H9 (cell line): ENCODE data around the gene PRIM2. TPM values are rescaled to one million over a fixed set of nuclear protein-coding genes. Genes with fewer than 3 reads are reported as not detected.
"Not testable (repeated sequence)": the region's sequence is repeated elsewhere in the genome, so short reads cannot be mapped to it uniquely, and the experiment has no call there.

Experiments
- DNase-seq: peaks from one replicate; pipeline ENCODE4 v3.0.0-alpha.2; 2017
- H2AFZ ChIP-seq: one replicate; pipeline ENCODE4 v1.6.1; 2013; ENCODE audit warnings: mild to moderate bottlenecking, low read length, control low read depth, moderate library complexity
- H2AK5ac ChIP-seq: 2 replicates; pipeline ENCODE4 v1.6.1; 2013; ENCODE audit warnings: low read length, control low read depth, mixed read lengths; ENCODE audit not compliant: insufficient read length
- H2BK120ac ChIP-seq: one replicate; pipeline ENCODE4 v1.6.1; 2013; ENCODE audit warnings: low read depth, mild to moderate bottlenecking, low read length, control low read depth, inconsistent platforms; ENCODE audit not compliant: poor library complexity, severe bottlenecking
- H2BK12ac ChIP-seq: 2 replicates; pipeline ENCODE4 v1.6.1; 2013; ENCODE audit warnings: low read length, control low read depth, mixed read lengths, low read depth; ENCODE audit not compliant: insufficient read length
- H2BK15ac ChIP-seq: 2 replicates; pipeline ENCODE4 v1.6.1; 2013; ENCODE audit warnings: low read depth, low read length, control low read depth
- H2BK20ac ChIP-seq: one replicate; pipeline ENCODE4 v1.6.1; 2013; ENCODE audit warnings: low read depth, mild to moderate bottlenecking, low read length, control low read depth, inconsistent platforms; ENCODE audit not compliant: poor library complexity, severe bottlenecking
- H2BK5ac ChIP-seq: 2 replicates; pipeline ENCODE4 v1.6.1; 2013; ENCODE audit warnings: low read length, control low read depth, mixed read lengths; ENCODE audit not compliant: insufficient read length
- H3K14ac ChIP-seq: 2 replicates; pipeline ENCODE4 v1.6.1; 2013; ENCODE audit warnings: low read length, control low read depth; ENCODE audit not compliant: insufficient read depth
- H3K18ac ChIP-seq: 2 replicates; pipeline ENCODE4 v1.6.1; 2013; ENCODE audit warnings: low read depth, mild to moderate bottlenecking, mixed read lengths, low read length, control low read depth; ENCODE audit not compliant: insufficient read length
- H3K23ac ChIP-seq: 2 replicates; pipeline ENCODE4 v1.6.1; 2013; ENCODE audit warnings: low read length, control low read depth, mixed read lengths, low read depth; ENCODE audit not compliant: insufficient read length
- H3K23me2 ChIP-seq: 2 replicates; pipeline ENCODE4 v1.6.1; 2013; ENCODE audit warnings: low read depth, mild to moderate bottlenecking, mixed read lengths, low read length, control low read depth; ENCODE audit not compliant: insufficient read length, poor library complexity, severe bottlenecking
- H3K27ac ChIP-seq: 2 replicates; pipeline ENCODE4 v1.5.1; 2013; ENCODE audit warnings: low read length, control low read depth, mixed read lengths, low read depth; ENCODE audit not compliant: insufficient read length
- H3K27me3 ChIP-seq: 2 replicates; pipeline ENCODE4 v1.6.1; 2013; ENCODE audit warnings: low read length, control low read depth, inconsistent platforms; ENCODE audit not compliant: insufficient read depth
- H3K4ac ChIP-seq: 2 replicates; pipeline ENCODE4 v1.6.1; 2013; ENCODE audit warnings: low read depth, mild to moderate bottlenecking, control low read depth, inconsistent platforms, low read length, moderate library complexity
- H3K4me1 ChIP-seq: 2 replicates; pipeline ENCODE4 v1.6.1; 2013; ENCODE audit warnings: low read length, control low read depth, inconsistent platforms; ENCODE audit not compliant: insufficient read depth
- H3K4me2 ChIP-seq: 2 replicates; pipeline ENCODE4 v1.6.1; 2013; ENCODE audit warnings: low read length, control low read depth, mixed read lengths; ENCODE audit not compliant: insufficient read length, insufficient read depth
- H3K56ac ChIP-seq: 2 replicates; pipeline ENCODE4 v1.6.1; 2013; ENCODE audit warnings: low read depth, mild to moderate bottlenecking, mixed read lengths, low read length, control low read depth; ENCODE audit not compliant: insufficient read length
- H3K79me1 ChIP-seq: 2 replicates; pipeline ENCODE4 v1.6.1; 2013; ENCODE audit warnings: low read depth, mild to moderate bottlenecking, moderate library complexity, low read length, control low read depth, inconsistent platforms; ENCODE audit not compliant: insufficient read depth, poor library complexity, severe bottlenecking
- H3K79me2 ChIP-seq: 2 replicates; pipeline ENCODE4 v1.6.1; 2013; ENCODE audit warnings: low read length, control low read depth, inconsistent platforms; ENCODE audit not compliant: insufficient read depth
- H3K9ac ChIP-seq: 2 replicates; pipeline ENCODE4 v1.6.1; 2013; ENCODE audit warnings: low read length, control low read depth, mixed read lengths; ENCODE audit not compliant: insufficient read length; ENCODE audit errors: extremely low read depth
- H3K9me3 ChIP-seq: one replicate; pipeline ENCODE4 v1.6.1; 2013; ENCODE audit warnings: low read depth, low read length, inconsistent platforms; ENCODE audit not compliant: control insufficient read depth
- H3T11ph ChIP-seq: one replicate; pipeline ENCODE4 v1.6.1; 2013; ENCODE audit warnings: mild to moderate bottlenecking, low read length, control low read depth, inconsistent platforms
- H4K20me1 ChIP-seq: one replicate; pipeline ENCODE4 v1.6.1; 2013; ENCODE audit not compliant: control insufficient read depth, insufficient read length, insufficient read depth
- H4K5ac ChIP-seq: 2 replicates; pipeline ENCODE4 v1.6.1; 2013; ENCODE audit warnings: low read depth, mild to moderate bottlenecking, mixed read lengths, low read length, control low read depth; ENCODE audit not compliant: insufficient read length
- H4K8ac ChIP-seq: replicated peaks from 2 replicates; pipeline ENCODE4 v1.6.1; 2013; ENCODE audit warnings: low read length, control low read depth, mixed read lengths, low read depth; ENCODE audit not compliant: insufficient read length
- H4K91ac ChIP-seq: 2 replicates; pipeline ENCODE4 v1.6.1; 2013; ENCODE audit warnings: low read depth, mild to moderate bottlenecking, moderate library complexity, mixed read lengths, low read length, control low read depth; ENCODE audit not compliant: insufficient read length
- H3K27ac Mint-ChIP-seq, 3 experiments: 2 replicates in 2 of 3; 3 replicates in 1 of 3; pipeline ENCODE4 v1.8.0; 2020 to 2021; ENCODE audit warnings: mixed read lengths in 3 of 3, mild to moderate bottlenecking in 1 of 3, moderate library complexity in 1 of 3
- H3K27me3 Mint-ChIP-seq: 2 replicates; pipeline ENCODE4 v1.8.0; 2021; ENCODE audit warnings: low read depth, mild to moderate bottlenecking, moderate library complexity, mixed read lengths
- H3K36me3 Mint-ChIP-seq, 3 experiments: 2 replicates in 2 of 3; 3 replicates in 1 of 3; pipeline ENCODE4 v1.8.0; 2020 to 2021; ENCODE audit warnings: low read depth in 3 of 3, mixed read lengths in 3 of 3; ENCODE audit not compliant: insufficient read depth in 1 of 3
- H3K4me1 Mint-ChIP-seq, 2 experiments: 2 replicates each; pipeline ENCODE4 v1.8.0; 2020; ENCODE audit warnings: mixed read lengths in 2 of 2
- H3K4me3 Mint-ChIP-seq, 2 experiments: 2 replicates in 1 of 2; 3 replicates in 1 of 2; pipeline ENCODE4 v1.8.0; 2020 to 2021; ENCODE audit warnings: mild to moderate bottlenecking in 2 of 2, mixed read lengths in 2 of 2, moderate library complexity in 1 of 2
- H3K9me3 Mint-ChIP-seq, 2 experiments: 2 replicates in 1 of 2; 3 replicates in 1 of 2; pipeline ENCODE4 v1.8.0; 2020; ENCODE audit warnings: mild to moderate bottlenecking in 2 of 2, mixed read lengths in 2 of 2, moderate library complexity in 1 of 2
- WGBS: extraction: QIAGEN DNeasy Blood & Tissue Kit; methylation state at CpG from one replicate; pipeline ENCODE4 v1.1.7; 2013; ENCODE audit warnings: missing lambda C conversion rate, low lambda C conversion rate, mixed read lengths; ENCODE audit not compliant: insufficient read length; ENCODE audit errors: extremely low coverage; 5-methylcytosine and 5-hydroxymethylcytosine counted together
- total RNA-seq: library from RNA; stranded (reverse); gene quantifications from 2 replicates; pipeline ENCODE4 v1.2.1, GENCODE V29; 2021

The PRIM2 gene
- total RNA-seq, 1 experiment from 2014 or later = 43.0 TPM

DNA sequence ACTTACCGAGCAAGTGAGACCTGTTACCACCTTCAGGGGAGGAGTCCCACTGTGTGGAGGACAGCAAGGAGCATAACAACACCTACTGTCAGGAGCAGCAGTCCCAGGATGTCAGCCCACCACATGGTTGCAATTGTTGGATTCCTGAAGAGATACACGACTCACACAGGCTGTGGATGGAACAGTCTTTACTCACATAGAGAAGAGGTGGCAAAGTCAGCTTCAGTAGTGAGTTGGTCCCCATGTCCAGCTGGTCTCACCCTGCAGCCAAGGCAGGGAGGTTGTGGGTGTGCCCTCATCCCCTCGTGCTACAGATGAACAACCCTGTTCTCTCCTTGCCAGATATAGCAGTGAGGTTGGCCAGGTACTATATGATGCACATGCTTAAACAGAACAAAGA, 171.1 kb downstream of the PRIM2 start:
- not testable (repeated sequence) for H3K56ac ChIP-seq, H3K23me2 ChIP-seq, H3K14ac ChIP-seq, H3K79me2 ChIP-seq, H3K4me1 ChIP-seq, H3K27me3 Mint-ChIP-seq, H2BK20ac ChIP-seq, H3K18ac ChIP-seq, H3K4me2 ChIP-seq, H2AFZ ChIP-seq, H3K4ac ChIP-seq, H3K79me1 ChIP-seq, H3K23ac ChIP-seq, H2BK5ac ChIP-seq, H3K27ac ChIP-seq, H3T11ph ChIP-seq, H4K5ac ChIP-seq, H3K36me3 Mint-ChIP-seq, H4K20me1 ChIP-seq, DNase-seq, H3K9me3 Mint-ChIP-seq, H4K91ac ChIP-seq, H2BK12ac ChIP-seq, H3K27me3 ChIP-seq, H3K9me3 ChIP-seq, H4K8ac ChIP-seq, H3K4me3 Mint-ChIP-seq, H2AK5ac ChIP-seq, H2BK15ac ChIP-seq, H3K9ac ChIP-seq, H2BK120ac ChIP-seq
- no CpG with 5 or more reads among the region's 3 CpGs for WGBS
- peaks cover 47 to 56% of the 10 kb centered on the region in 2 experiments for H3K4me1 Mint-ChIP-seq
- peak overlapping the region in 1 of 3 experiments; percentile 90; a peak in 3 of 7 replicates for H3K27ac Mint-ChIP-seq

DNA sequence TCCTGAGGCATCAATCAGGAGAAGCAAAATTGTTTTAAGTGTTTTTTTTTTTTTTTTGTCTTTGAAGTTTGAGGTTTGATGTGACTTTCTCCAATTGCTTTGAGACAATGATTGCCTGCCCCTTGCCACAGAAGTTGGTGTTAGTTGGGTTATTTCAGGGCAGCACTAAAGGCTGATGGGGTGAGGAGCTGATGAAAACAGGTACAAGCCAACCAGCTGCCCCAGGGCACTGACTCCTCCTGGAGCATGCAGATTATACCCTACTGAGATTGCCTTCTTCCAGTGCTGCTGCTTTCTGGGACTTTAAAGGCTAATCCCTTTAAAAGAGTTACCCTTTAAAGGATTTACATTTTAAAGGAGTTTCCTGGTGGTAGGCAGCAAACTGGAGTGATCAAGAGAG, 172.5 kb downstream of the PRIM2 start:
- H3K4ac ChIP-seq, H3K27me3 ChIP-seq, H3K9ac ChIP-seq, H2BK5ac ChIP-seq, H3K23me2 ChIP-seq, H2AK5ac ChIP-seq, H4K91ac ChIP-seq, H3K23ac ChIP-seq, H3K4me3 Mint-ChIP-seq, H4K8ac ChIP-seq, H4K20me1 ChIP-seq, H4K5ac ChIP-seq, H3K36me3 Mint-ChIP-seq, H3T11ph ChIP-seq, H2BK20ac ChIP-seq, H2BK12ac ChIP-seq, H2BK120ac ChIP-seq, H3K14ac ChIP-seq, H3K9me3 Mint-ChIP-seq, H3K56ac ChIP-seq, H3K79me1 ChIP-seq, H3K18ac ChIP-seq, H3K79me2 ChIP-seq, H3K27ac ChIP-seq, H2AFZ ChIP-seq, H2BK15ac ChIP-seq, H3K9me3 ChIP-seq, H3K4me2 ChIP-seq, H3K27me3 Mint-ChIP-seq, H3K4me1 ChIP-seq: not testable (repeated sequence)
- peak; percentile 73 for DNase-seq
- Mint-ChIP-seq H3K27ac (0 out of 7 replicates have a peak overlapping the region, but pooled peaks of 2 of the 3 experiments have one; percentile 55 to 65), H3K4me1 (peaks cover 53 to 61% of the 10 kb centered on the region in 2 experiments)
